LNCaP clone FGC (cell line): ENCODE results near the gene CFAP68.

Experiments used
- DNase-seq: peaks from one replicate; pipeline ENCODE4 v3.0.0-alpha.2; 2011; ENCODE audit warnings: low read depth
- H3K4me3 ChIP-seq: 2 replicates; pipeline ENCODE4 v1.5.1; 2011; ENCODE audit warnings: mild to moderate bottlenecking, low read depth, low read length, control low read depth
- CTCF ChIP-seq: IDR thresholded peaks from 2 replicates; pipeline ENCODE4 v1.5.1; 2012; ENCODE audit warnings: mild to moderate bottlenecking; ENCODE audit not compliant: control insufficient read depth, insufficient read depth; ENCODE audit errors: extremely low read depth

The CFAP68 gene

GRCh38 chr11:111908639-111909305 is 29.4 kb downstream of the CFAP68 start:
- TF ChIP-seq CTCF = no peak
- DNase-seq = no peak
- no peak overlapping the region for H3K4me3 ChIP-seq

- TF ChIP-seq CTCF = no peak
- no peak overlapping the region for H3K4me3 ChIP-seq
- no peak for DNase-seq
Observed at GRCh38 chr11:111909378-111909777, 30.0 kb downstream of the CFAP68 start.

- H3K4me3 ChIP-seq = no peak overlapping the region
- DNase-seq = no peak
- no peak for TF ChIP-seq CTCF
Observed at GRCh38 chr11:111910676-111911562, 31.6 kb downstream of the CFAP68 start.

- no peak within 1 kb of the TSS for H3K4me3 ChIP-seq
- TF ChIP-seq CTCF = no peak
- no peak for DNase-seq
Observed at GRCh38 chr11:111911563-111912401, 32.4 kb downstream of the CFAP68 start, which contains the start of gene CRYAB. TSS of gene CRYAB (minus strand) at chr11:111911770. CDS start at chr11:111911724, 46 bp downstream.

- TF ChIP-seq CTCF = no peak
- DNase-seq = no peak
- H3K4me3 ChIP-seq = no peak within 1 kb of the TSS
Observed at GRCh38 chr11:111912535-111912934, 33.2 kb downstream of the CFAP68 start, which contains the start of gene HSPB2. TSS of gene HSPB2 (plus strand) at chr11:111912734. CDS start at chr11:111912830, 96 bp downstream.

- no peak for TF ChIP-seq CTCF
- no peak overlapping the region for H3K4me3 ChIP-seq
- DNase-seq = no peak
Observed at GRCh38 chr11:111913031-111913861, 33.9 kb downstream of the CFAP68 start.
